Endothelial cell of umbilical vein (primary cell): ENCODE data around the gene TJP3. TPM values are rescaled to one million over a fixed set of nuclear protein-coding genes. Genes with fewer than 3 reads are reported as not detected.

Source experiments
- BruUV-seq: library from RNA; stranded (reverse); fragments of 400-500 nt; replicated peaks from 2 replicates; lab custom pipeline; 2021; lab: Mats Ljungman, UMichigan
- CTCF ChIA-PET: fragments of 300-600, 350-600 bp; sonication (Branson Sonifier 250); formaldehyde crosslinking; loops from one replicate; lab custom pipeline; 2021; ENCODE audit warnings: antibody characterized with exemption, inconsistent platforms; lab: Charles Lee
- POLR2A ChIA-PET: fragments of 300-600, 350-600 bp; sonication (Branson Sonifier 250); formaldehyde crosslinking; loops from one replicate; lab custom pipeline; 2021; ENCODE audit warnings: antibody characterized with exemption, inconsistent platforms; lab: Charles Lee
- DNase-seq: peaks from one replicate; pipeline ENCODE4 v3.0.0-alpha.2; 2011; ENCODE audit warnings: low read depth, low spot score
- FAIRE-seq: peaks from 2 replicates; lab custom pipeline; 2011; peaks lifted over from hg19 to GRCh38; lab: Jason Lieb, UNC
- H2AFZ ChIP-seq: 2 replicates; pipeline ENCODE4 v1.6.0; 2012; ENCODE audit warnings: low read depth, low read length, control low read depth, inconsistent platforms
- H3K27ac ChIP-seq: 2 replicates; pipeline ENCODE4 v1.5.1; 2011; ENCODE audit warnings: low read depth, mild to moderate bottlenecking, control low read depth, low read length, moderate library complexity; ENCODE audit not compliant: insufficient read depth
- H3K27me3 ChIP-seq, 2 experiments: 2 replicates each; pipeline versions ENCODE4 v1.6.0 to v1.6.1; 2011; ENCODE audit warnings: low read length in 2 of 2, mixed read lengths in 1 of 2; ENCODE audit not compliant: control insufficient read depth in 2 of 2, insufficient read depth in 2 of 2
- H3K36me3 ChIP-seq, 2 experiments: 2 replicates in 1 of 2; 3 replicates in 1 of 2; pipeline ENCODE4 v1.5.1; 2011; ENCODE audit warnings: low read length in 2 of 2, mild to moderate bottlenecking in 1 of 2, moderate library complexity in 1 of 2; ENCODE audit not compliant: control insufficient read depth in 2 of 2, insufficient read depth in 2 of 2; ENCODE audit errors: extremely low read depth in 1 of 2
- H3K4me1 ChIP-seq: 3 replicates; pipeline ENCODE4 v1.5.1; 2011; ENCODE audit warnings: mild to moderate bottlenecking, low read length; ENCODE audit not compliant: control insufficient read depth, insufficient read depth; ENCODE audit errors: extremely low read depth
- H3K4me2 ChIP-seq: 2 replicates; pipeline ENCODE4 v1.6.1; 2011; ENCODE audit warnings: low read length, control low read depth, mixed read lengths; ENCODE audit not compliant: insufficient read depth
- H3K4me3 ChIP-seq, 3 experiments: fragments of 200-600 bp in 1 of 3; sonication (generic), shearing (Covaris generic) in 1 of 3; replicated peaks in 1 of 3; 2 replicates each; pipeline ENCODE4 v1.5.1; 2011 to 2016; ENCODE audit warnings: control low read depth in 3 of 3, low read length in 3 of 3, mild to moderate bottlenecking in 2 of 3, inconsistent platforms in 1 of 3, low read depth in 1 of 3, moderate library complexity in 1 of 3; ENCODE audit not compliant: insufficient read depth in 1 of 3
- H3K79me2 ChIP-seq: 2 replicates; pipeline ENCODE4 v1.6.0; 2012; ENCODE audit warnings: low read length, inconsistent platforms; ENCODE audit not compliant: control insufficient read depth, insufficient read depth
- H3K9ac ChIP-seq: replicated peaks from 2 replicates; pipeline ENCODE3; 2011; ENCODE audit warnings: low read length, control low read depth; ENCODE audit not compliant: insufficient read depth; ENCODE audit errors: extremely low read depth
- H3K9me1 ChIP-seq: replicated peaks from 3 replicates; pipeline ENCODE4 v1.6.0; 2011; ENCODE audit warnings: mild to moderate bottlenecking, low read length; ENCODE audit not compliant: control insufficient read depth, insufficient read depth; ENCODE audit errors: extremely low read depth
- H3K9me3 ChIP-seq: replicated peaks from 2 replicates; pipeline ENCODE4 v1.5.1; 2012; ENCODE audit warnings: low read length, inconsistent platforms; ENCODE audit not compliant: control insufficient read depth, insufficient read depth
- H4K20me1 ChIP-seq: replicated peaks from 2 replicates; pipeline ENCODE3; 2011; ENCODE audit warnings: mild to moderate bottlenecking, low read length; ENCODE audit not compliant: control insufficient read depth, insufficient read depth; ENCODE audit errors: extremely low read depth
- EZH2 ChIP-seq: IDR thresholded peaks from 2 replicates; pipeline ENCODE4 v1.6.1; 2012; ENCODE audit warnings: borderline replicate concordance, low read depth, mild to moderate bottlenecking, moderate library complexity, low read length, inconsistent platforms; ENCODE audit not compliant: severe bottlenecking
- GATA2 ChIP-seq: IDR thresholded peaks from 2 replicates; pipeline ENCODE4 v1.7.0; 2011; ENCODE audit warnings: low read depth, mild to moderate bottlenecking, moderate library complexity, mixed read lengths, low read length; ENCODE audit not compliant: insufficient read length, insufficient read depth
- JUN ChIP-seq: IDR thresholded peaks from 2 replicates; pipeline ENCODE4 v1.6.1; 2011; ENCODE audit warnings: borderline replicate concordance, low read depth; ENCODE audit not compliant: insufficient read length, insufficient read depth
- MAX ChIP-seq: IDR thresholded peaks from 2 replicates; pipeline ENCODE4 v1.6.1; 2011; ENCODE audit not compliant: insufficient read depth, insufficient read length
- MYC ChIP-seq: IDR thresholded peaks from one replicate; pipeline ENCODE4 v1.6.1; 2011; ENCODE audit warnings: mild to moderate bottlenecking, low read depth, low read length
- POLR2A ChIP-seq: IDR thresholded peaks from 2 replicates; pipeline ENCODE4 v1.6.1; 2012; ENCODE audit warnings: low read depth, mild to moderate bottlenecking, control low read depth, low read length
- POLR2AphosphoS5 ChIP-seq: IDR thresholded peaks from 2 replicates; pipeline ENCODE4 v1.6.1; 2012; ENCODE audit warnings: low read depth, mild to moderate bottlenecking, control low read depth, low read length, moderate library complexity; ENCODE audit not compliant: insufficient read depth
- dilution Hi-C: fragments of 300-500 bp; cut with MboI; formaldehyde crosslinking; loops from one replicate; pipeline ENCODE4 v1.15.0; 2019; ENCODE audit warnings: low sequenced_read_pairs; ENCODE audit not compliant: extremely low pct_ligation_motif_present
- intact Hi-C: fragments of 100-400 bp; cut with micrococcal nuclease; formaldehyde crosslinking; loops from one replicate; pipeline ENCODE4 v1.10.0; 2022
- polyA plus RNA-seq, 4 experiments: library from polyadenylated mRNA; depleted of rRNA in 3 of 4; stranded (reverse) in 3 of 4; unstranded in 1 of 4; fragments of >200 nt; gene quantifications; 2 replicates each; pipeline versions ENCODE4 v1.2.1 to v1.2.3, GENCODE V29; 2011 to 2012; ENCODE audit warnings: missing spikeins in 1 of 4
- total RNA-seq: library from RNA; stranded (reverse); gene quantifications from 2 replicates; pipeline ENCODE4 v1.2.3, GENCODE V29; 2021
- TF ChIP-seq, protein P1 (sequence below), 2 donors: IDR thresholded peaks; 1 replicate in 1 of 2; 2 replicates in 1 of 2; pipeline ENCODE4 v1.5.1; 2011; ENCODE audit warnings: low read length in 2 of 2, mild to moderate bottlenecking in 2 of 2, moderate library complexity in 2 of 2, control low read depth in 1 of 2, inconsistent platforms in 1 of 2, low read depth in 1 of 2; ENCODE audit not compliant: insufficient read depth in 1 of 2; ENCODE audit errors: extremely low read depth in 1 of 2

TJP3 gene
- total and polyA plus RNA-seq, 2 donors (not counting 3 experiments of a cell fraction or from before 2014, with no cell fraction given) = 0.10 TPM; not detected in 1

- intact Hi-C loops (no loop called here), dilution Hi-C loops (no loop called here)
- DNase-seq = no peak
- no peaks in the 10 kb centered on the region for H3K9me1 ChIP-seq
- H3K9ac ChIP-seq = no peak overlapping the region
- H3K4me3 ChIP-seq = no peak overlapping the region
- H3K9me3 ChIP-seq = no peaks in the 10 kb centered on the region
- H3K4me1 ChIP-seq = no peaks in the 10 kb centered on the region
- H2AFZ ChIP-seq = no peak overlapping the region
- H3K36me3 ChIP-seq = no peaks in the 10 kb centered on the region
- peak; percentile 80 for TF ChIP-seq EZH2
- TF ChIP-seq, protein P1, sequence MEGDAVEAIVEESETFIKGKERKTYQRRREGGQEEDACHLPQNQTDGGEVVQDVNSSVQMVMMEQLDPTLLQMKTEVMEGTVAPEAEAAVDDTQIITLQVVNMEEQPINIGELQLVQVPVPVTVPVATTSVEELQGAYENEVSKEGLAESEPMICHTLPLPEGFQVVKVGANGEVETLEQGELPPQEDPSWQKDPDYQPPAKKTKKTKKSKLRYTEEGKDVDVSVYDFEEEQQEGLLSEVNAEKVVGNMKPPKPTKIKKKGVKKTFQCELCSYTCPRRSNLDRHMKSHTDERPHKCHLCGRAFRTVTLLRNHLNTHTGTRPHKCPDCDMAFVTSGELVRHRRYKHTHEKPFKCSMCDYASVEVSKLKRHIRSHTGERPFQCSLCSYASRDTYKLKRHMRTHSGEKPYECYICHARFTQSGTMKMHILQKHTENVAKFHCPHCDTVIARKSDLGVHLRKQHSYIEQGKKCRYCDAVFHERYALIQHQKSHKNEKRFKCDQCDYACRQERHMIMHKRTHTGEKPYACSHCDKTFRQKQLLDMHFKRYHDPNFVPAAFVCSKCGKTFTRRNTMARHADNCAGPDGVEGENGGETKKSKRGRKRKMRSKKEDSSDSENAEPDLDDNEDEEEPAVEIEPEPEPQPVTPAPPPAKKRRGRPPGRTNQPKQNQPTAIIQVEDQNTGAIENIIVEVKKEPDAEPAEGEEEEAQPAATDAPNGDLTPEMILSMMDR (IDR thresholded peaks at IDR 0.05; ENCODE audit: extremely low read depth in 1 of 2, insufficient read depth in 1 of 2, low read depth in 1 of 2, low read length in 2 of 2) = no peak
- H3K27me3 ChIP-seq = peaks cover 20 to 27% of the 10 kb centered on the region in 2 experiments
- POLR2A ChIA-PET = no interaction called here
- CTCF ChIA-PET = interaction anchor here (1.4 kb wide), 1 partner anchor 100 kb away, joined by 5 read pairs; no protein-coding TSS in a partner anchor
- FAIRE-seq = no peak
- no TSS peak for BruUV-seq
- H3K79me2 ChIP-seq = no peaks in the 10 kb centered on the region
- H3K27ac ChIP-seq = no peak overlapping the region
- H4K20me1 ChIP-seq = no peaks in the 10 kb centered on the region
- no peak overlapping the region for H3K4me2 ChIP-seq
Observed at GRCh38 chr19:3721887-3722442, 13.8 kb downstream of the TJP3 start.

DNA sequence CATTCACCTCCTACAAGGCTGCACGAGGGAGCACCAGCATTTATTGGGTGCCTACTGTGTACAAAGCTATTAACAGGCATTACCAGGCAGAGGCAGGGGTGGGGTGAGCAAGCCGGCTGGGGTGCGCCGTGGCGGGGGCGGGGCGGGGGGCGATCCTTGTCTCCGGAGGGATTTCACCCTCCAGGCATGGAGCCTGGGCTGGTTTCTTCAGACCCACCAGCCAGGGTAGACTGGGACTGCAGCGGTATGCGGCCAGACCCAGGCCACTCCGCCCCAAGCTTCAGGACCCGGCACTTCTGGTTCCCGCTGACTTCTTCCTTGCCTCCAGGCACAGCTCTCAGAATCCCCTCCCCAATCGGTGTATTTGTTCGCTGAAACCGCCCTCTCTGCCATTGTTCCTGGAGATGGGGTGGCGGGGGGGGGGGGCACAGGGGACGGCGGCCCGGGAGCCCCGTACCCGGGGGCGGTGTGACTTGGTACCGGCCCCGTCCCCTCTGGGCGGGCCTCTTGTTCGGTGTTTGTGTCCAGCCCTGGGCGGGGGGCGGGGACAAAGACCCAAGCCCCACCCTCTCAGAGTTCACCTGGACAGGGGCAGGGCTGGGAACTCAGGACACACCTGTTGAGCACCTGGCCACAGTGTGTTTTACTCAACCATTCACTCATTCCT, 14.4 kb downstream of the TJP3 start:
- intact Hi-C loops = no loop called here
- CTCF ChIA-PET = interaction anchor here (1.4 kb wide), 1 partner anchor 99 kb away, joined by 5 read pairs; no protein-coding TSS in a partner anchor
- no peak for FAIRE-seq
- Histone ChIP-seq H2AFZ (no peak overlapping the region), H4K20me1 (no peaks in the 10 kb centered on the region), H3K4me2 (no peak overlapping the region), H3K27me3 (peaks cover 20 to 27% of the 10 kb centered on the region in 2 experiments), H3K9me3 (no peaks in the 10 kb centered on the region), H3K36me3 (no peaks in the 10 kb centered on the region), H3K4me3 (no peak overlapping the region), H3K9ac (no peak overlapping the region), H3K79me2 (no peaks in the 10 kb centered on the region), H3K27ac (no peak overlapping the region), H3K9me1 (no peaks in the 10 kb centered on the region), H3K4me1 (no peaks in the 10 kb centered on the region)
- TF ChIP-seq JUN = no peak
- TF ChIP-seq EZH2 = no peak
- TF ChIP-seq POLR2AphosphoS5 = no peak
- no peak for TF ChIP-seq POLR2A
- no peak for TF ChIP-seq MAX
- TF ChIP-seq GATA2 = no peak
- TF ChIP-seq MYC = no peak
- TF ChIP-seq, protein P1 (IDR thresholded peaks at IDR 0.05; ENCODE audit: extremely low read depth in 1 of 2, insufficient read depth in 1 of 2, low read depth in 1 of 2, low read length in 2 of 2) = no peak
- no TSS peak for BruUV-seq
- dilution Hi-C loops = no loop called here
- no peak for DNase-seq
- POLR2A ChIA-PET = no interaction called here
